ENCODE results near the gene PRDM2. TPM values are rescaled to one million over a fixed set of nuclear protein-coding genes. Genes with fewer than 3 reads are reported as not detected.
"Not testable (repeated sequence)": the region's sequence is repeated elsewhere in the genome, so short reads cannot be mapped to it uniquely, and the experiment has no call there.

Gene PRDM2
- total RNA-seq, 1 donor from 2014 or later: 46.7 TPM

GRCh38 chr1:13687151-13687715, 12.8 kb upstream of the PRDM2 start:
- H3K4me1 ChIP-seq: no peaks in the 10 kb centered on the region
- intact Hi-C loops (cut with DNase I): no loop called here
- TF ChIP-seq, protein P1, sequence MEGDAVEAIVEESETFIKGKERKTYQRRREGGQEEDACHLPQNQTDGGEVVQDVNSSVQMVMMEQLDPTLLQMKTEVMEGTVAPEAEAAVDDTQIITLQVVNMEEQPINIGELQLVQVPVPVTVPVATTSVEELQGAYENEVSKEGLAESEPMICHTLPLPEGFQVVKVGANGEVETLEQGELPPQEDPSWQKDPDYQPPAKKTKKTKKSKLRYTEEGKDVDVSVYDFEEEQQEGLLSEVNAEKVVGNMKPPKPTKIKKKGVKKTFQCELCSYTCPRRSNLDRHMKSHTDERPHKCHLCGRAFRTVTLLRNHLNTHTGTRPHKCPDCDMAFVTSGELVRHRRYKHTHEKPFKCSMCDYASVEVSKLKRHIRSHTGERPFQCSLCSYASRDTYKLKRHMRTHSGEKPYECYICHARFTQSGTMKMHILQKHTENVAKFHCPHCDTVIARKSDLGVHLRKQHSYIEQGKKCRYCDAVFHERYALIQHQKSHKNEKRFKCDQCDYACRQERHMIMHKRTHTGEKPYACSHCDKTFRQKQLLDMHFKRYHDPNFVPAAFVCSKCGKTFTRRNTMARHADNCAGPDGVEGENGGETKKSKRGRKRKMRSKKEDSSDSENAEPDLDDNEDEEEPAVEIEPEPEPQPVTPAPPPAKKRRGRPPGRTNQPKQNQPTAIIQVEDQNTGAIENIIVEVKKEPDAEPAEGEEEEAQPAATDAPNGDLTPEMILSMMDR (IDR thresholded peaks at IDR 0.05): no peak
- no peaks in the 10 kb centered on the region for H3K9me3 ChIP-seq
- H3K27me3 ChIP-seq: no peaks in the 10 kb centered on the region
- H3K36me3 ChIP-seq: no peaks in the 10 kb centered on the region
- DNase-seq (no peak), ATAC-seq (no peak)
- no peak overlapping the region for H3K4me3 ChIP-seq
- no peak overlapping the region for H3K27ac ChIP-seq

DNA sequence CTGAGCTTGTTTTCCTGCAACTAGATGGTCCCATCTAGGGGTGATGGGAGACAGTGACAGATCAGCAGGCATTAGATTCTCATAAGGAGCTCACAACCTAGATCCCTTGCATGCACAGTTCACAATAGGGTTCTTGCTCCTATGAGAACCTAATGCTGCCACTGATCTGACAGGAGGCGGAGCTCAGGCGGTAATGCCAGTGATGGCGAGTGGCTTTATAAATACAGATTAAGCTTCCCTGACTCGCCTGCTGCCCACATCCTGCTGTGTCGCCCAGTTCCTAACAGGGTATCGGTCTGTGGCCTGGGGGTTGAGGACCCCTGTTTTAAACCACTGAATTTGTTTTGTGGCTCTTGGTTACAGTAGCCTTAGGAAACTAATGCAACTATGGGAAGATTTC, 6.9 kb upstream of the PRDM2 start:
- H3K27me3 ChIP-seq: peaks cover 12% of the 10 kb centered on the region
- H3K36me3 ChIP-seq; H3K27ac ChIP-seq; H3K4me1 ChIP-seq; intact Hi-C loops (cut with DNase I); H3K4me3 ChIP-seq; H3K9me3 ChIP-seq; ATAC-seq; DNase-seq: not testable (repeated sequence)

- Histone ChIP-seq H3K4me1 (peaks cover 6% of the 10 kb centered on the region), H3K9me3 (no peaks in the 10 kb centered on the region), H3K4me3 (no peak overlapping the region), H3K27ac (no peak overlapping the region), H3K36me3 (no peaks in the 10 kb centered on the region), H3K27me3 (peaks cover 12% of the 10 kb centered on the region)
- no peak for ATAC-seq
- TF ChIP-seq, protein P1 (IDR thresholded peaks at IDR 0.05): no peak
- DNase-seq: no peak
- intact Hi-C loops (cut with DNase I): no loop called here
Measured at GRCh38 chr1:13694886-13695684, 4.9 kb upstream of the PRDM2 start.

GRCh38 chr1:13697738-13698137, 2.2 kb upstream of the PRDM2 start:
- ATAC-seq: no peak
- intact Hi-C loops (cut with DNase I): no loop called here
- Histone ChIP-seq H3K4me1 (peaks cover 6% of the 10 kb centered on the region), H3K9me3 (no peaks in the 10 kb centered on the region), H3K4me3 (no peak overlapping the region), H3K27me3 (peaks cover 12% of the 10 kb centered on the region), H3K27ac (no peak overlapping the region), H3K36me3 (no peaks in the 10 kb centered on the region)
- DNase-seq: no peak
- TF ChIP-seq, protein P1 (IDR thresholded peaks at IDR 0.05): no peak

DNA sequence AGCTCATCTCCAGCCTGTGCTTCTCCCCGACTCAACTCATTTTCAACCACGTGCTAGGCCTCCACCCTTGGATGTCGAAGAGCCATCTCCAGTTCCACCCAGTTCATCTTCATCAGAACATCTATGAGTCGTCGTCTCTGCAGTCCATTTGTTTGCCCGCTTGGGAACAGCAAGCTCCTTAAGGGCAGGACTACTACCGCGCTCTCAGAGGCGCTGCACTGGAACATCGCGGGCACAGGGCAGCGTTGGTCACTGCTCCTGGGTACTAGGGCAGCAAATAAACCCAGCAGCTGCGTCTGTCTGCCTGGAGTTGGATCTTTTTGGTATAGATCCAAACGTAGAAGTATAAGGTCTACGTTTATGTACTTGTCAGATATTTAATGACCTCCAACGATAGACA, 478 bp upstream of the PRDM2 start:
- TF ChIP-seq, protein P1 (IDR thresholded peaks at IDR 0.05): no peak
- peak overlapping the region; percentile 96 for H3K27ac ChIP-seq
- H3K4me1 ChIP-seq: peaks cover 6% of the 10 kb centered on the region
- peak overlapping the region; percentile 81 for H3K4me3 ChIP-seq
- H3K27me3 ChIP-seq: peaks cover 10% of the 10 kb centered on the region
- intact Hi-C loops (cut with DNase I): no loop called here
- DNase-seq (no peak), ATAC-seq (peak; percentile 33)
- no peaks in the 10 kb centered on the region for H3K36me3 ChIP-seq
- H3K9me3 ChIP-seq: no peaks in the 10 kb centered on the region

DNA sequence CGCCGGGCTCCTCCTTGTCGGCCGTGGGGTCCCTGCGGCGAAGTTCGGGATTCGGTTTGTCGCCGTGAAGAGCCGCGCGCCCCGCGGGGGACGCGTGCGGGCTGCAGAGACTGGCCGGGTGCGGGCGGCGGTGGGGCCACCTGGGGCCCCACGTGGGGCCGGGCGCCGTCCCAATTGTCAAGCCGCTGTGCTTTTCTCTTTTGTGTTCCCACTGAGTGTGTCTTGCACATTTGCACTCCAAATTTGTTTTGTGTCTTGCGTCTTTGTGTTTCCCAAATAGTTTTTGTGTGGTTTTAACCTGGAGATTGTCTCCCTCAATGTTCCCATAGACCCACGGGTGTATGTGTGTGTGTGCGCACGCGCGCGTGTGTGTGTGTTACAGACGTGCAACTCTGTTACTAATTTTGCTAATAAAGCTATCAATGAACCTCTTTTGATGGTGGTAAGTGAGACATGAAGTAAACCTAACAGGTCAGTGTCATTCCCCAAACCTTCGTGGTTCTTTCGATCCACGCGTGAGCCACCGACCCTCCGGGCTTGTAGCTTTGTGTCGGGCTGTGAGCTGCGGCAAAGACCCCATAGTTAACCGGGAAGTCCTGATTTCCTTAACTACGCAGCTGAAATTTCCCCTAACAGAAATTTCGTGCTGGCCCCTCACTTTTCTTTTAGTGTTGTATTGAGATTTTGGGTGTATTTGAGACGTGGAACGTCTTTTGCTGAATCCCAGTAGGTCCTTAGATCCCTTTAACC, 708 bp downstream of the PRDM2 start:
- H3K4me1 ChIP-seq: peaks cover 6% of the 10 kb centered on the region
- ATAC-seq: peak; percentile 77
- no peaks in the 10 kb centered on the region for H3K36me3 ChIP-seq
- peak overlapping the region; percentile 73 for H3K27ac ChIP-seq
- peak; percentile 81 for DNase-seq
- no peaks in the 10 kb centered on the region for H3K9me3 ChIP-seq
- H3K27me3 ChIP-seq: no peaks in the 10 kb centered on the region
- intact Hi-C loops (cut with DNase I): no loop called here
- TF ChIP-seq, protein P1 (IDR thresholded peaks at IDR 0.05): no peak
- H3K4me3 ChIP-seq: peak overlapping the region; percentile 81

Data from upper lobe of right lung (tissue), 1 donor.